CD4-positive, alpha-beta T cell treated with Interleukin-17A for 1 hour (primary cell): Measurements from ENCODE around the gene HOXC10.

ENCODE experiments used
- DNase-seq: peaks from one replicate; pipeline ENCODE4 v3.0.0-alpha.2; 2020

Gene HOXC10

GRCh38 chr12:54017027-54017788 lies 32.3 kb downstream of the HOXC10 start:
- DNase-seq = no peak

- DNase-seq = peak; percentile 83
Measured at GRCh38 chr12:54017878-54018467, 33.0 kb downstream of the HOXC10 start.

GRCh38 chr12:54018468-54018984 lies 33.6 kb downstream of the HOXC10 start:
- DNase-seq = no peak

GRCh38 chr12:54019091-54019811 lies 34.3 kb downstream of the HOXC10 start:
- no peak for DNase-seq

- no peak for DNase-seq
Measured at GRCh38 chr12:54019924-54020590, 35.1 kb downstream of the HOXC10 start.

- no peak for DNase-seq
Measured at GRCh38 chr12:54020591-54021405, 35.9 kb downstream of the HOXC10 start.

GRCh38 chr12:54021432-54022013 lies 36.6 kb downstream of the HOXC10 start:
- no peak for DNase-seq

GRCh38 chr12:54022960-54023884 lies 38.3 kb downstream of the HOXC10 start:
- DNase-seq = no peak

GRCh38 chr12:54024127-54024526 lies 39.2 kb downstream of the HOXC10 start:
- DNase-seq = no peak

- DNase-seq = no peak
Measured at GRCh38 chr12:54024581-54025305, 39.8 kb downstream of the HOXC10 start.

GRCh38 chr12:54025499-54026405 lies 40.8 kb downstream of the HOXC10 start:
- no peak for DNase-seq

GRCh38 chr12:54026640-54027441 lies 41.9 kb downstream of the HOXC10 start:
- DNase-seq = no peak

- DNase-seq = no peak
Measured at GRCh38 chr12:54027442-54027786, 42.5 kb downstream of the HOXC10 start.

- no peak for DNase-seq
Measured at GRCh38 chr12:54028314-54029201, 43.6 kb downstream of the HOXC10 start, which contains the start of gene HOXC6. TSS of gene HOXC6 (plus strand) at chr12:54028440. CDS start at chr12:54028522, 82 bp downstream.

GRCh38 chr12:54029529-54030441 lies 44.8 kb downstream of the HOXC10 start:
- no peak for DNase-seq

- DNase-seq = no peak
Measured at GRCh38 chr12:54030442-54030801, 45.5 kb downstream of the HOXC10 start.
